ENCODE measurements around the gene CSF3R. TPM values are rescaled to one million over a fixed set of nuclear protein-coding genes. Genes with fewer than 3 reads are reported as not detected.
A peak's percentile ranks its signal among the peaks of the same experiment; 100 is the strongest.

The CSF3R gene
- total and polyA plus RNA-seq, 9 of the 15 experiments (the other 6 are each of a cell fraction or from before 2014, with no cell fraction given) = 0.21 to 0.86 (median 0.40) TPM; not detected in 1

DNA sequence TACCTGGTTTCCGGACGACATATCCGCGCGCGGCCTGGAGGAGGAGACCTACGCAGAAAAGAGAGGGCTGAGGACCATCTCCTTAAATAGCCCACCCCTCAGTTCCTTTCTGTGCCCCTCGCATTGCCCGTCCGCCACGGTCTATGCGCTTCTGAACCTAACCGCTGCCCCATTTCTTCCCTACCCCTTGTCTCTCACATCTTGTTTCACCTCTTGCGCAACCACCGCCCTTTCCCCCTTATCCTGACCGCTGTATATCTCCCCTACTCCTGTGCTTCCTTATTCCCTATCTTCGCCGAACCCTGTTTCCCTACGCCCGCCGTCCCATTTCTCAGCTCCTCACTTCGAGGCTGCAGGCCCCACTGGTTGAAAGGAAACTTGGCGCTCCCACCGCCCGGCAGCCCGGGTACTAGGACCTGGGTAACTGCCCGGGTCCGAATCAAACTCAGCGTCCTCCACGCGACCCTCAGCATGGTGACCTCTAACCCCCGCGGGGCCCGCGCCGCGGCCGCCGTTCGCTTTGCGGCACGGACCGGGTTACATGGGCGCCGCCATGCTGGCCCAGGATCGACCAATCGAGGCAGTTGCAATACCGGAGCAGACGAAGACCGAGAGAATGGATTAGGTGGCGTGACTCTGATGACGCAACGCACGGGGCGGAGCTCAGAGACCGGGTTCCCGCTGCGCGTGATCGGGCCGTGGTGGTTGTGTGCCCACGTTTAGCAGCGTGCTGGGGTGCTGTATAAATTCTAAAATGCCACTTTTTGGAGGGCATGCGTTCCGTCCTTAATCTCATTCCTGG is 18.7 kb downstream of the CSF3R start, which contains the start of gene MRPS15 (continued):
- peak; percentile 91 to 99; a peak in 3 of 4 replicates for TF ChIP-seq HDAC1 (IDR thresholded peaks at IDR 0.05)
- TF ChIP-seq DIDO1 (tag; IDR thresholded peaks at IDR 0.05; ENCODE audit: low read depth) = peak; percentile 97
- no peak for TF ChIP-seq PHF21A (IDR thresholded peaks at IDR 0.05; ENCODE audit: borderline replicate concordance, low read depth)
- no peak for TF ChIP-seq GTF2A2 (tag; IDR thresholded peaks at IDR 0.05)
- TF ChIP-seq, protein P1, sequence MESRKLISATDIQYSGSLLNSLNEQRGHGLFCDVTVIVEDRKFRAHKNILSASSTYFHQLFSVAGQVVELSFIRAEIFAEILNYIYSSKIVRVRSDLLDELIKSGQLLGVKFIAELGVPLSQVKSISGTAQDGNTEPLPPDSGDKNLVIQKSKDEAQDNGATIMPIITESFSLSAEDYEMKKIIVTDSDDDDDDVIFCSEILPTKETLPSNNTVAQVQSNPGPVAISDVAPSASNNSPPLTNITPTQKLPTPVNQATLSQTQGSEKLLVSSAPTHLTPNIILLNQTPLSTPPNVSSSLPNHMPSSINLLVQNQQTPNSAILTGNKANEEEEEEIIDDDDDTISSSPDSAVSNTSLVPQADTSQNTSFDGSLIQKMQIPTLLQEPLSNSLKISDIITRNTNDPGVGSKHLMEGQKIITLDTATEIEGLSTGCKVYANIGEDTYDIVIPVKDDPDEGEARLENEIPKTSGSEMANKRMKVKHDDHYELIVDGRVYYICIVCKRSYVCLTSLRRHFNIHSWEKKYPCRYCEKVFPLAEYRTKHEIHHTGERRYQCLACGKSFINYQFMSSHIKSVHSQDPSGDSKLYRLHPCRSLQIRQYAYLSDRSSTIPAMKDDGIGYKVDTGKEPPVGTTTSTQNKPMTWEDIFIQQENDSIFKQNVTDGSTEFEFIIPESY (CRISPR knock-in tag; IDR thresholded peaks at IDR 0.05) = peak; percentile 82
- no peak for TF ChIP-seq U2AF2 (optimal IDR thresholded peaks at IDR 0.05; ENCODE audit: low read depth, low read length)
- no peak for TF ChIP-seq ZNF146 (CRISPR knock-in tag; IDR thresholded peaks at IDR 0.05; ENCODE audit: unreplicated experiment)
- no peak; the same call in 1 of the 2 replicates for TF ChIP-seq MYBL2 (IDR thresholded peaks at IDR 0.05; ENCODE audit: low read depth)
- no peak for TF ChIP-seq MYBL2 (CRISPR knock-in tag; IDR thresholded peaks at IDR 0.05; ENCODE audit: borderline replicate concordance)
- TF ChIP-seq, protein P2, sequence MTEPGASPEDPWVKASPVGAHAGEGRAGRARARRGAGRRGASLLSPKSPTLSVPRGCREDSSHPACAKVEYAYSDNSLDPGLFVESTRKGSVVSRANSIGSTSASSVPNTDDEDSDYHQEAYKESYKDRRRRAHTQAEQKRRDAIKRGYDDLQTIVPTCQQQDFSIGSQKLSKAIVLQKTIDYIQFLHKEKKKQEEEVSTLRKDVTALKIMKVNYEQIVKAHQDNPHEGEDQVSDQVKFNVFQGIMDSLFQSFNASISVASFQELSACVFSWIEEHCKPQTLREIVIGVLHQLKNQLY (CRISPR knock-in tag; conservative IDR thresholded peaks at IDR 0.05) = no peak
- TF ChIP-seq, protein P3, sequence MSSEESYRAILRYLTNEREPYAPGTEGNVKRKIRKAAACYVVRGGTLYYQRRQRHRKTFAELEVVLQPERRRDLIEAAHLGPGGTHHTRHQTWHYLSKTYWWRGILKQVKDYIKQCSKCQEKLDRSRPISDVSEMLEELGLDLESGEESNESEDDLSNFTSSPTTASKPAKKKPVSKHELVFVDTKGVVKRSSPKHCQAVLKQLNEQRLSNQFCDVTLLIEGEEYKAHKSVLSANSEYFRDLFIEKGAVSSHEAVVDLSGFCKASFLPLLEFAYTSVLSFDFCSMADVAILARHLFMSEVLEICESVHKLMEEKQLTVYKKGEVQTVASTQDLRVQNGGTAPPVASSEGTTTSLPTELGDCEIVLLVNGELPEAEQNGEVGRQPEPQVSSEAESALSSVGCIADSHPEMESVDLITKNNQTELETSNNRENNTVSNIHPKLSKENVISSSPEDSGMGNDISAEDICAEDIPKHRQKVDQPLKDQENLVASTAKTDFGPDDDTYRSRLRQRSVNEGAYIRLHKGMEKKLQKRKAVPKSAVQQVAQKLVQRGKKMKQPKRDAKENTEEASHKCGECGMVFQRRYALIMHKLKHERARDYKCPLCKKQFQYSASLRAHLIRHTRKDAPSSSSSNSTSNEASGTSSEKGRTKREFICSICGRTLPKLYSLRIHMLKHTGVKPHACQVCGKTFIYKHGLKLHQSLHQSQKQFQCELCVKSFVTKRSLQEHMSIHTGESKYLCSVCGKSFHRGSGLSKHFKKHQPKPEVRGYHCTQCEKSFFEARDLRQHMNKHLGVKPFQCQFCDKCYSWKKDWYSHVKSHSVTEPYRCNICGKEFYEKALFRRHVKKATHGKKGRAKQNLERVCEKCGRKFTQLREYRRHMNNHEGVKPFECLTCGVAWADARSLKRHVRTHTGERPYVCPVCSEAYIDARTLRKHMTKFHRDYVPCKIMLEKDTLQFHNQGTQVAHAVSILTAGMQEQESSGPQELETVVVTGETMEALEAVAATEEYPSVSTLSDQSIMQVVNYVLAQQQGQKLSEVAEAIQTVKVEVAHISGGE (CRISPR knock-in tag; IDR thresholded peaks at IDR 0.05) = peak in 1 of 3 experiments; percentile 86; a peak in 2 of 6 replicates
- no peak; the same call in 1 of the 2 replicates for TF ChIP-seq GATAD2A (IDR thresholded peaks at IDR 0.05)
- TF ChIP-seq ZKSCAN3 (CRISPR knock-in tag; IDR thresholded peaks at IDR 0.05) = no peak
- TF ChIP-seq ZNF175 (CRISPR knock-in tag; IDR thresholded peaks at IDR 0.05; ENCODE audit: low read depth) = no peak; the same call in 1 of the 2 replicates
- peak; percentile 99 to 100 (median 100) for TF ChIP-seq YY1 (IDR thresholded peaks at IDR 0.05; ENCODE audit: borderline replicate concordance in 1 of 3, control insufficient read depth in 1 of 3, extremely low read depth in 1 of 3, insufficient read depth in 3 of 3, insufficient read length in 1 of 3, insufficient replicate concordance in 2 of 3, low read depth in 1 of 3, low read length in 2 of 3)
- TF ChIP-seq ZNF408 (CRISPR knock-in tag; IDR thresholded peaks at IDR 0.05; ENCODE audit: low read depth) = no peak
- TF ChIP-seq MEF2D (tag; conservative IDR thresholded peaks at IDR 0.05; ENCODE audit: low read depth) = peak; percentile 41
- TF ChIP-seq FOXJ3 (CRISPR knock-in tag; IDR thresholded peaks at IDR 0.05) = no peak
- TF ChIP-seq ZNF324 (CRISPR knock-in tag; IDR thresholded peaks at IDR 0.05) = no peak; the same call in 1 of the 2 replicates

Data from K562 (cell line).